Chondrocyte (in vitro differentiated cells): ENCODE data around the gene ZNF677. TPM values are rescaled to one million over a fixed set of nuclear protein-coding genes. Genes with fewer than 3 reads are reported as not detected.
"Not testable (repeated sequence)": the region's sequence is repeated elsewhere in the genome, so short reads cannot be mapped to it uniquely, and the experiment has no call there.

ENCODE experiments used
- DNase-seq: peaks from one replicate; pipeline ENCODE4 v3.0.0; 2021; ENCODE audit warnings: mixed read lengths, low spot score
- H3K27ac Mint-ChIP-seq: one replicate; pipeline ENCODE4 v1.8.0; 2021; ENCODE audit warnings: mild to moderate bottlenecking, moderate library complexity, mixed read lengths; ENCODE audit not compliant: unreplicated experiment
- H3K27me3 Mint-ChIP-seq: 2 replicates; pipeline ENCODE4 v1.8.0; 2021; ENCODE audit warnings: low read depth, mixed read lengths
- H3K36me3 Mint-ChIP-seq: 2 replicates; pipeline ENCODE4 v1.8.0; 2021; ENCODE audit warnings: low read depth, mixed read lengths
- H3K4me1 Mint-ChIP-seq: 2 replicates; pipeline ENCODE4 v1.8.0; 2021; ENCODE audit warnings: low read depth, mild to moderate bottlenecking, mixed read lengths
- H3K4me3 Mint-ChIP-seq: one replicate; pipeline ENCODE4 v1.8.0; 2021; ENCODE audit warnings: mild to moderate bottlenecking, moderate library complexity, mixed read lengths; ENCODE audit not compliant: unreplicated experiment
- H3K9me3 Mint-ChIP-seq: 2 replicates; pipeline ENCODE4 v1.8.0; 2021; ENCODE audit warnings: low read depth, mixed read lengths
- CTCF ChIP-seq: fragments of 200-600 bp; sonication (generic); IDR thresholded peaks from 2 replicates; pipeline ENCODE4 v1.5.0; 2021; ENCODE audit warnings: antibody characterized with exemption, mild to moderate bottlenecking, moderate library complexity
- total RNA-seq: library from RNA; stranded (reverse); gene quantifications from 3 replicates; pipeline ENCODE4 v1.2.1, GENCODE V29; 2021

The ZNF677 gene
- total RNA-seq, 1 donor from 2014 or later, result 21.2 TPM

DNA sequence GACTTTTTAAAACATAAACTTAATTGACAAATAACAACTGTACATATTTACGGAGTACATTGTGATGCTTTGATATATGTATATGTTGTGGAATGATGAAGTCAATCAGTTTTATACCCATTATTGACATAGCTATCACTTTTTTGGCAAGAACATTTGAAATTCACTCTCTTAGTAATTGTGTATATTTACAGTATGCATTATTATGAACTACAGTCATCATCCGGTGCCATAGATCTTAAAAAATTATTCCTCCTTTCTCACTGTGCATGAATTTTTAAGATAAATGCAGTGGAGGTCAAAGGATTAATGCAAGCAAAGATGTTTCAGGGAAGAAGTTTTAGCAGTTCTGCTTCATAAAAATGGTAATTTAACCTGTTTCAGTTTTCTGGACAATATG, 20.8 kb upstream of the ZNF677 start:
- Mint-ChIP-seq H3K9me3 (peaks cover 63% of the 10 kb centered on the region), H3K27me3 (no peaks in the 10 kb centered on the region), H3K27ac (no peak overlapping the region), H3K4me3 (no peak overlapping the region), H3K36me3 (peaks cover 5% of the 10 kb centered on the region), H3K4me1 (no peaks in the 10 kb centered on the region)
- no peak for DNase-seq
- no peak for TF ChIP-seq CTCF

DNA sequence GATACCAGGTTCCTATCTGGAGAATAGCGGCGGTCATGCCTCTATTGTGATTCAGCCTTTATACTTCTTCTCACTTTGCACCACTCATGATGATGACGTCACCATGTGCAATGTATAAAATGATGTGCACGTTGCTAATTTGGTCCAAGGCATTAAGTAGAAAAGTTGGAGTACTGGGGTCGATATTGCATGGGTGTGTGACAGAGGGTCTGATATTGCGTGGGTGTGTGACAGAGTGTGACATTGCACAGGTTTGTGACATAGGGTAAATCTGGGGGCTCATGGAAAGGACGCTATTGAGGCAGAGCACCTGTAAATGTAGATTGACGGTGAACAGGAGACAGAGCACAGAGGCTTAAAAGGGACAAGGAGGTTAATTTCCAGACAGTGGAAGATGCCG, 17.4 kb upstream of the ZNF677 start:
- no peak for DNase-seq
- Mint-ChIP-seq H3K36me3 (peaks cover 5% of the 10 kb centered on the region), H3K27ac (no peak overlapping the region)

GRCh38 chr19:53269861-53270260, 15.2 kb upstream of the ZNF677 start:
- not testable (repeated sequence) for H3K27me3 Mint-ChIP-seq, DNase-seq, H3K27ac Mint-ChIP-seq, H3K4me1 Mint-ChIP-seq, H3K36me3 Mint-ChIP-seq, H3K4me3 Mint-ChIP-seq
- H3K9me3 Mint-ChIP-seq, result peaks cover 41% of the 10 kb centered on the region

More for the DNA sequence above, 17.4 kb upstream of the ZNF677 start:
- Mint-ChIP-seq H3K4me3 (no peak overlapping the region), H3K4me1 (no peaks in the 10 kb centered on the region), H3K9me3 (peaks cover 47% of the 10 kb centered on the region), H3K27me3 (no peaks in the 10 kb centered on the region)
- no peak for TF ChIP-seq CTCF

DNA sequence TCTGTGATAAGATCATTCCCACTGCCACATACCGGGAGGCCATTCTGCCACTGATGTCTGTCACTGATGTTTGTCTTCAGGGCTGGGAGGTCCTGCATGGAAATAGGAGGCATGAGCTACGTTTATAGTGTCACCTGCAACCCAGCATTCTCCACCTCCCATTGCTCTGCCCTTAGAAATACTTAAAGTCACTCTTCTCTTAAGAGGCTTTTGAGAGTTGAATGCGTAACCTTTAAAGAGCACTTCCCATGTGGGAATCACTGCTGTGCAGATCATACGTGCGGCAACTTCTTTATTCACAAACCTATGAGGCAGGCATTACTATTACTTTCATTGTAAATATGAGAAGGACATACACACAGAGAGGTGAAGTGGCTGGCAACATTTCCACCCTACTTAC, 12.9 kb upstream of the ZNF677 start, which contains the start of gene VN1R4:
Gene VN1R4, minus strand, starts transcription at position 101 of the 400 bp plus-strand sequence. Its CDS starts 58 bp downstream, at position 43.
- peaks cover 40% of the 10 kb centered on the region for H3K9me3 Mint-ChIP-seq
- H3K4me3 Mint-ChIP-seq, result not testable (repeated sequence)

DNA sequence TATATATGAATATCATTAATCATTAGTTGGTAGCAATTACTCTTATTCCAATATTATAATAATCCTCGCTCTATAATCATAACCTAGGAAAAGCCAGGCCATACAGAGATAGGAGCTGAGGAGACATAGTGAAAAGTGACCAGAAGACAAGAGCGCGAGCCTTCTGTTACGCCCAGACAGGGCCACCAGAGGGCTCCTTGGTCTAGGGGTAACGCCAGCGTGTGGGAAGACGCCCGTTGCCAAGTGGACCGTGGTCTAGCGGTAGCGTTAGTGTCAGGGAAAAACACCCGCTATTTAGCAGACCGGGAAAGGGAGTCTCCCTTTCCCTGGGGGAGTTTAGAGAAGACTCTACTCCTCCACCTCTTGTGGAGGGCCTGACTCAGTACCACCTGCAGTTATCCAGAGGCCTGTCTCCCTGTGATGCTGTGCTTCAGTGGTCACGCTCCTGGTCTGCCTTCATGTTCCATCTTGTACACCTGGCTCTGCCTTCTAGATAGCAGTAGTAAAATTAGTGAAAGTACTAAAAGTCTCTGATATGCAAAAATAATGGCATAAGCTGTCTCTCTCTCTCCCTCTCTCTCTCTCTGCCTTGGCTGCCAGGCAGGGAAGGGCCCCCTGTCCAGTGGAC, 3.2 kb upstream of the ZNF677 start, which contains the start of gene VN1R2:
Gene VN1R2, plus strand, starts transcription at position 578 of the 628 bp plus-strand sequence. CDS start 84 bp downstream, outside the sequence.
- Mint-ChIP-seq H3K36me3 (peaks cover 11% of the 10 kb centered on the region), H3K9me3 (peaks cover 23% of the 10 kb centered on the region)
- H3K4me1 Mint-ChIP-seq, result not testable (repeated sequence)

More for the DNA sequence above, 12.9 kb upstream of the ZNF677 start, which contains the start of gene VN1R4:
- H3K27me3 Mint-ChIP-seq, H3K27ac Mint-ChIP-seq, H3K4me1 Mint-ChIP-seq, H3K36me3 Mint-ChIP-seq, DNase-seq: not testable (repeated sequence)

DNA sequence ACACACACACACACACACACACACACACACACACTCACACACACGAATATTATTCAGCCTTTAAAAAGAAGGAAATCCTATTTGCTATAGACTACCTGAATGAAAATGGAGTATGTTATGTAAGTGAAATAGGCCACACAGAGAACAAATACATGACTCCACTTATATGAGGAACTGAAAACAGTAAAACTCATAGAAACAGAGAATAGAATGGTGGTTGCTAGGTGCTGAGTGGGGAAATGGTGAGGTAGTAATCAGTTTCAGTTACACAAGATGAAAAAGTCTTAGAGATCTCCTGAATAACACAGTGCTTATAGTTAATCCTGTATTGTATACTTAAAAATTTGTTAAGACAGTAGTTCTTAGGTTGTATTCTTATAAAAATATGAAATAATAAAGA, 8.2 kb downstream of the ZNF677 start:
- Mint-ChIP-seq H3K27ac (no peak overlapping the region), H3K4me3 (no peak overlapping the region), H3K9me3 (peaks cover 77% of the 10 kb centered on the region), H3K36me3 (peaks cover 81% of the 10 kb centered on the region), H3K4me1 (no peaks in the 10 kb centered on the region), H3K27me3 (no peaks in the 10 kb centered on the region)
- no peak for TF ChIP-seq CTCF
- DNase-seq, result no peak

More for the DNA sequence above, 3.2 kb upstream of the ZNF677 start, which contains the start of gene VN1R2:
- not testable (repeated sequence) for DNase-seq, H3K27me3 Mint-ChIP-seq, H3K27ac Mint-ChIP-seq, H3K4me3 Mint-ChIP-seq
